GM10248 (cell line): ENCODE data around the gene CGREF1.
"Not testable (repeated sequence)": the region's sequence is repeated elsewhere in the genome, so short reads cannot be mapped to it uniquely, and the experiment has no call there.

Source experiments
- CTCF ChIA-PET: fragments of 300-600 bp; sonication (Branson Sonifier 250); formaldehyde crosslinking; extraction: SDS; loops from one replicate; lab custom pipeline; 2021; ENCODE audit warnings: antibody characterized with exemption; lab: Yijun Ruan, JAX
- POLR2A ChIA-PET: fragments of 350-650 bp; sonication (Branson Sonifier 250); formaldehyde crosslinking; extraction: SDS; loops from one replicate; lab custom pipeline; 2020; ENCODE audit warnings: antibody characterized with exemption; lab: Yijun Ruan, JAX
- DNase-seq: peaks from one replicate; pipeline ENCODE4 v3.0.0; 2012; ENCODE audit errors: extremely low spot score
- TF ChIP-seq, protein P1 (sequence below): IDR thresholded peaks from 2 replicates; pipeline ENCODE4 v1.5.1; 2012; ENCODE audit warnings: mild to moderate bottlenecking, low read depth; ENCODE audit errors: extremely low read depth, missing control alignments, control extremely low read depth

CGREF1 gene

DNA sequence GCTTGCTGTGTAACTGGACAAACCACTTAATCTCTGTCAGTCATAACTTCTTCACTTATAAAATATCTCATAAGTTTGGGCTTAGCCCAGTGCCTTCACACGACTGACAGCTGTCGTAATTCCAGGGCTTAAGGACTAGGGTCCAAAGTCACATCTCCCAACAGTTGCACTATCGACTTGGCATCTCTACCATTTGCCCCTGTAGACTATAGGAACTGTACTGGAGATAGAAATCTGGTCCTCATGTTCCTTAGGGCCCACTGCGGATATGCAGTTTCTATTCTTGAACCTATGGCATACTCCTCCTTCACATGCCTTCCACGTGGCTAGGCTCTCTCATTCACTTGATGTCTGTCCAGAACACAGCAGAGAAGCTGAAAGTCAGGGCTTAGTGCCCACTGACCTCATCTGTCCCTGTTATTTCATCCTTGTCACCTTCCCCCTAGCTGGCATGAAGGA lies 7.4 kb upstream of the CGREF1 start:
- ChIA-PET CTCF (interaction anchor here (0.8 to 2.1 kb wide), 3 partner anchors 16 to 154 kb away, joined by 3 to 6 read pairs (median 3); no protein-coding TSS in a partner anchor), POLR2A (no interaction called here)
- TF ChIP-seq, protein P1, sequence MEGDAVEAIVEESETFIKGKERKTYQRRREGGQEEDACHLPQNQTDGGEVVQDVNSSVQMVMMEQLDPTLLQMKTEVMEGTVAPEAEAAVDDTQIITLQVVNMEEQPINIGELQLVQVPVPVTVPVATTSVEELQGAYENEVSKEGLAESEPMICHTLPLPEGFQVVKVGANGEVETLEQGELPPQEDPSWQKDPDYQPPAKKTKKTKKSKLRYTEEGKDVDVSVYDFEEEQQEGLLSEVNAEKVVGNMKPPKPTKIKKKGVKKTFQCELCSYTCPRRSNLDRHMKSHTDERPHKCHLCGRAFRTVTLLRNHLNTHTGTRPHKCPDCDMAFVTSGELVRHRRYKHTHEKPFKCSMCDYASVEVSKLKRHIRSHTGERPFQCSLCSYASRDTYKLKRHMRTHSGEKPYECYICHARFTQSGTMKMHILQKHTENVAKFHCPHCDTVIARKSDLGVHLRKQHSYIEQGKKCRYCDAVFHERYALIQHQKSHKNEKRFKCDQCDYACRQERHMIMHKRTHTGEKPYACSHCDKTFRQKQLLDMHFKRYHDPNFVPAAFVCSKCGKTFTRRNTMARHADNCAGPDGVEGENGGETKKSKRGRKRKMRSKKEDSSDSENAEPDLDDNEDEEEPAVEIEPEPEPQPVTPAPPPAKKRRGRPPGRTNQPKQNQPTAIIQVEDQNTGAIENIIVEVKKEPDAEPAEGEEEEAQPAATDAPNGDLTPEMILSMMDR, result no peak
- no peak for DNase-seq

DNA sequence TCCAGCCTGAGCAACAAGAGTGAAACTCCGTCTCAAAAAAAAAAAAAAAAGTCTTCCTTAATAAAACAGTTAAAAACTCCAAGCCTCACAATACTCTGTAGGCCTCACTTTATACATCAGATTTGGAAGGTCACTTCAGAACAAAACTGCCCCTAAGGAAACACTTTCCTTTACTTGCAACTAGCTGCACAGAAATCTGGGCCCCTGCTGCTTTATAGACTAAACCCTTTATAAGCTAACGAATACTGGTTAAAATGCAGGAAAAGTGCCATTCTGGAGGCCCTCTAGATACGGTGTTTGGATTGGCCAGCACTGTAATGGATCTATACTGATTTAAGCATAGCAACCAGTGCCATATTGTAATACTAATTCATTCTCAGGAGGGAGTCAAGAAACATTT lies 6.2 kb upstream of the CGREF1 start:
- ChIA-PET CTCF (interaction anchor here (1.0 to 2.9 kb wide), 6 partner anchors 9 to 155 kb away, joined by 3 to 22 read pairs (median 6); partner anchors contain the start of gene PREB), POLR2A (no interaction called here)
- DNase-seq, result no peak
- TF ChIP-seq, protein P1, result no peak

DNA sequence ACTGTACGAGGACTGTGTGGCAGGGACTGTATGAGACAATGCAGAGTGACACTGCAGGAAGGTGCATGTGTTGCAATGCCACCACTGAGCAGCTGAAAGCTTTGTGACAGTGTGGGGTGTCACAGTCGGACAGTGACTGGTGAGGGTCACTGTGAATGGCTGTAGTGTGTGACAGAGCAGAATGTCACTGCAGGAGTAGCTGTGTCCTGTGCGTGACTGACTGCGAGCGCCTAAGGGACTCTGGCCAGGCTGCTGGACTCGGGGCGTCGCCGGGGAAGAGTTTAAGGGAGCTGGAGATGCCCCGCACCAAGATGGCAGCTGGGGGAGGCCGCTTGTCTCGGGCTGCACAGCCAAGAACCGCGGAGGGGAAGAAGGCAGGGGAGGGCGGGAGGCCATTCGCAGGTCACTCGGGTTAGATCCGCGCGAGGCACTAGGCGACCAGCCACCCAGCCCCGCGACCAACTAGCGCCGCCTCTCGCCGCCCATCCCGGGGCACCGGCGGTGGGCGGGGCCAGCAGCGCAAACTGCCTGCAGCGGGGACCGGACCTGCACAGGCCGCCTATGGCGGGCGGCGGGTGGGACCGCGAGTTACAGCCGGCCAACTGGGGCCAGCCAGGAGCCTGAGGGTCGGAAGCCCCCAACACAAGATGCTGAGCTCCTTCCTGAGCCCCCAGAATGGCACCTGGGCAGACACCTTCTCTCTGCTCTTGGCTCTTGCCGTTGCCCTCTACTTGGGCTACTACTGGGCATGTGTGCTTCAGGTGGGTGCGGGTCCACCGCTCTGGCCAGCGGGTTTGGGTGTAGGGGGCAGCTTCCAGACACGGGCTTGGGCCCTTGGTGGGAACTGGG lies 4.6 kb upstream of the CGREF1 start, which contains the start of gene ABHD1:
ABHD1 (plus strand) TSS at position 514 of the 849 bp plus-strand sequence; CDS start at position 648, 134 bp downstream.
- TF ChIP-seq, protein P1, result no peak
- ChIA-PET CTCF (interaction anchor here (0.8 to 2.9 kb wide), 10 partner anchors 9 to 161 kb away, joined by 3 to 22 read pairs (median 3); partner anchors contain the start of gene PREB), POLR2A (interaction anchor here (0.5 to 0.7 kb wide), 2 partner anchors 128 to 129 kb away, joined by 3 read pairs; no protein-coding TSS in a partner anchor)
- peak; percentile 72 for DNase-seq

GRCh38 chr2:27122791-27123190 lies 3.9 kb upstream of the CGREF1 start:
- CTCF ChIA-PET, result interaction anchor here (1.0 to 2.9 kb wide), 5 partner anchors 8 to 144 kb away, joined by 3 to 22 read pairs (median 3); partner anchors contain the start of gene PREB
- POLR2A ChIA-PET, result no interaction called here
- TF ChIP-seq, protein P1, result no peak
- no peak for DNase-seq

DNA sequence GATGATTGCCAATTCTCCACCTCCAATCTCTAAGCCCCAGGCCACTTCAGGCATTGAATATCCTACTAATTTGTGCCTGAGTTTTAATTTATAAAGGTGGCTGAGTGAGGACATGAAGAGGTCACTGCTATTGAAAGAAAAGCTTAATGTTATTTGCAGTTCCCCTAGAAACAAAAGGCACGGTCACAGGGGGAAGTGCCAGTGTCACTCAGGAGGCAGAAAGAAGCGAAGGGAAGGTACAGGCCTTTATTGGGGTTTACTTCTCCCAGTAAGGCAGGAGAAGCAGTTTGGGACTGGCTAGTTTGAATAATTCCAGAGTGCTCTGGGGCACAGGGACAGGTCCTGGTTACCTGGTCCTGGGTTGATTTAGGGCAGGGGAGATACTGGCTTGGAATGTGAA lies 3.0 kb upstream of the CGREF1 start:
- POLR2A ChIA-PET, result no interaction called here
- no peak for DNase-seq
- CTCF ChIA-PET, result no interaction called here
- TF ChIP-seq, protein P1, result no peak

DNA sequence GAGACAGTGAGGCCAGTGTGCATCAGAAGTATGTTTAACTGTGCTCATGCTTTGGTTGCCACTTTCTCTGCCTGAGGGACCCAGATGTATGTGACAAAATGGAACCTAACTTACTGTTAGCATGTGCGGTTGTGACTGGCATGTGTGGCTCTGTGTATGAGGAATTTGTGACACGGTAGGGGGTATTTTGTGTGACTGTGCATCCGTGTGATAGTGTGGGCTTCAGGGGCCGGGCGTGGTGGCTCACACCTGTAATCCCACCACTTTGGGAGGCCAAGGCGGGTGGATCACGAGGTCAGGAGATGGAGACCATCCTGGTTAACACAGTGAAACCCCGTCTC lies 372 bp upstream of the CGREF1 start:
- POLR2A ChIA-PET, CTCF ChIA-PET, DNase-seq: not testable (repeated sequence)
